NCI-H226 (cell line): ENCODE results near the gene BMP8A.

Experiments
- DNase-seq: peaks from one replicate; pipeline ENCODE4 v3.0.0-alpha.2; 2015

The BMP8A gene

GRCh38 chr1:39529901-39530535 lies 38.6 kb downstream of the BMP8A start:
- DNase-seq: no peak

DNA sequence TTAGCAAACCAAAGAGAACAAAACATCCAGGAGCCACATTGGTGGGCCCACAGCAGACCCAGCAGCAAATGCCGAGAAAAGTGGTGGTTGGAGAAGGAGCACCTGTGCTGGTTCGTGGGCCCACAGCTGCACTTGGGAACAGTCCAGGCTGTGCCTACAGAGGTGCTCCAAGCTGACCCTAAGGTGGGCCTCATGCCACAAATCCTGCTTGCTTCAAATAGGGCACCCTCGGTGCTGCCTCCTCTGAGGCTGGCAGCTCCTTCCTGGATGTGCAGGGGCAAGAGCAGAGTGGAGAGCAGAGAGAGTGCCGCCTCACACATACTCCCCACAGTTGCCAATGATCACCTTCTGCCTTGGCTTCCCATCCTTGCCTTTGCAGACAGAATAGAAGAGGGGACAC lies 40.1 kb downstream of the BMP8A start:
- no peak for DNase-seq

GRCh38 chr1:39533442-39533841 lies 42.0 kb downstream of the BMP8A start:
- DNase-seq: no peak

DNA sequence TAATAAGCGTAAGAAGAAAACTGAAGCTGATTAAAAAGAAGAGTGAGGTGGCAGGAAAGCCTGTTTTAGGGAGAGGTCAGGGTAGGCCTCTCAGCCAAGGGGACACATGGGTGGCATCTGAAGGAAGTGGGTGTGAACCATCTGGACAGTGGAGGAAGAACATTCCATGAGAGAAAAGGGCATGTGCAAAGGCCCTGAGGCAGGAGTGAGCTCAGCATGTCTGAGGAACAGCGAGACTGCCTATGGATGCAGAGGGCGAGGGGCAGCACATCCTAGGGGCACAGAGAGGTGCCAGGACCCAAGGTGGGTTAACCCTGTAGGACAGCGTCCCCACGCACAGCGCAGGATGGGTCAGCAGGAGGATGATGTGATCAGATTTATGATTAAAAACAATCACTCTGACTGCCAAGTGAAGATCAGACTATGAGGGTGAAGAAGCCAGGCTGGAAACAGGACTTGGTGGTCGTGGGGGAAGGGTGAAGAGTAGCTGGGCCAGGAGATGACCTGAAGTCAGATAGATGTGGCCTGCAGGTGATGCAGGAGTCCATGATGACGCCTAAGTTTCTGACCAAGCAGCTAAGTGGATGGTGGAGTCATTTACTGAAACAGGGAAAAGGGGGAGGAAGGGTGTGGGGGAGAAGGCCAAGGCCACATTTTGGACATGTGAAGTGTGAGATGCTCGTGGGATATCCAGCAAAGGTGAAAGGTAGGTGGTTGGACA lies 47.3 kb downstream of the BMP8A start:
- DNase-seq: no peak

- peak; percentile 38 for DNase-seq
Measured at GRCh38 chr1:39539252-39539790, 47.9 kb downstream of the BMP8A start.

- DNase-seq: peak; percentile 30
Measured at GRCh38 chr1:39540504-39541031, 49.1 kb downstream of the BMP8A start.

GRCh38 chr1:39542924-39543323 lies 51.5 kb downstream of the BMP8A start:
- DNase-seq: no peak

DNA sequence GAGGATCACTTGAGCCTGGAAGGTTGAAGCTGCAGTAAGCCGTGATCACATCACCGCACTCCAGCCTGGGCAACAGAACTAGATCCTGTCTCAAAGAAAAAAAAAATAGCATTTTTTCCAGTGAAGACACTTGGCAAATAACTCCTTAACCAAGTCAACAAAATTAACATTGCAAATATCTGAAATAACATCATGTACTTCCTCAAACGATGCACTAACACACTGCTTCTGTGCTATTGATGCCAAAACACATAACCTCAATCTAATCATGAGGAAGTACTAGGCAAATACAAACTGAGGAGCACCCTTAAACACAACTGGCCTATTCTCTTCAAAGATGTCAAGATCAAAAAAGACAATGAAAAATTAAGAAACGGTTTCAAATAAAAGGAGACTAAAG lies 52.9 kb downstream of the BMP8A start:
- DNase-seq: no peak

GRCh38 chr1:39545531-39545930 lies 54.1 kb downstream of the BMP8A start:
- no peak for DNase-seq

DNA sequence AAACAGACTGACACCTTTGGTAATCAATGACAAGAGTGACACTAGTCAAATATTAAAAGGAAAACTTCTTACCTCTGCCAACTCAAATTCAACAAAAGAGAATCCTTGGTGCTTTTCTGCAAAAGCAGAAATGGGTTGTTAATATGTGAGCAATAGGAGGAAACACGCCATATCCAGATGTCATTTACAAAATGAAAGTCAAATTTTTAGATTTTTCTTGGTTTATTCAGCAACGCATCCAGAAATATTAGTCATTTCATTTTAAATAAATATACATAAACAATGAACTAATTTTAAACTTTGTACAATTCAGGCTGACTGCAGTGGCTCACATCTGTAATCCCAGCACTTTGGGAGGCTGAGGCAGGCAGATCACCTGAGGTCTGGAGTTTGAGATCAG lies 62.8 kb downstream of the BMP8A start:
- DNase-seq: no peak

DNA sequence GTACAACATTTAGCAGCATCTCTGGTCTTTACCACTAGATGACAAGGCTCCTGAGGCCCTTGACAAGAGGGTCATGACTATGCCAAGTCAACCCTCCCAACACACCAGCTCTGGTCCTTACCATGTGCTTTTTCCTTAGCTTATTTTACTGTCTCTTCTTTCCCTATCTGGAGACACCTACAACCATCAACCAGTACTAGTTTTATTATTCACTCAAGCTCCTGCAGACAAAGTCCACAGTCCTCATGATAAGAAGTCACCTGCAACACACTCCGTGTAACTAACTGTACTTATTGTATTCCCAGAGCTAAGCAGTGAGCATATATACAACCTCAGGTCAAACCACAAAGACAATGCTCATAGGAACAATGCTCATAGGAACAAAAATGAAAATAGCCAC lies 69.8 kb downstream of the BMP8A start:
- no peak for DNase-seq

GRCh38 chr1:39562886-39563285 lies 71.5 kb downstream of the BMP8A start:
- no peak for DNase-seq

- no peak for DNase-seq
Measured at GRCh38 chr1:39563669-39564068, 72.2 kb downstream of the BMP8A start.

DNA sequence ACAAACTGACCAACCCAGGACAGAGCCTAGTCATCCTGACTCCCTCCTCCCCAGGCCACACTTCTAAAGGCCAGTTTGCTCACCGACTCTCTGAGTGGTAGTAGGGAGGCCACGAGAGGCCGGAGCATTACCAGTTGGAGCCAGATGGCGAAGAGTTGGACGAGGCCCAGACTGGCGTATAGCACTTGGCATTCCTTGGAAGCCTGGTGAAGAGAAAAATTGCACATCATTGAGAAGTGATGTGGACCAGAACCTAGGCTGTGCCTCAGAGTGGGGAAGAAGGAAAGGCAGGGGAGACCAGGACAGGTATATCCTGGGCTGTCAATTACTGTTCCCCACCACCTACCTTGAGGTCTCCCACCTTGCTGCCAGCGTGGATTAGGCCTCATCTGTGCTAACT lies 72.9 kb downstream of the BMP8A start:
- no peak for DNase-seq

GRCh38 chr1:39564941-39565340 lies 73.5 kb downstream of the BMP8A start:
- no peak for DNase-seq

GRCh38 chr1:39566441-39567137 lies 75.2 kb downstream of the BMP8A start:
- DNase-seq: no peak

DNA sequence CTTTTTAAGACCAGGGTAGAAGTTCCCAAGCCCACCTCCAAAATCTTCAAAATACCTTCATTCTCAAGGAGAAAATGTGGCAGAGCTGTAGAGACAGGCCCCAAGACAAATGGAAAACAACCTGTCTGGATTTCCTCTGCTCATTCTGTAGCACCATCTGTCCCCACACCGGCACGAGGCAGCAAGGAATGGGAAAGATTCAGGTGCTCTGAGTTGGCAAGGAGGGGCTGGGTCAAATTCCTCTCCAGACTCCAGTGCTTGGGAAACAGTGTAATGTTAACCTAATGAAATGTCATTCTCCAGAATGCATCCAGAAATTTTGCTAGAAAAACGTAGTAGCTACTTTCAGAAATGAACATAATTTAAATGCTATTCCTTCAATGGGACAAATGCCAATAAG lies 75.9 kb downstream of the BMP8A start:
- no peak for DNase-seq

GRCh38 chr1:39568208-39568607 lies 76.8 kb downstream of the BMP8A start:
- no peak for DNase-seq

DNA sequence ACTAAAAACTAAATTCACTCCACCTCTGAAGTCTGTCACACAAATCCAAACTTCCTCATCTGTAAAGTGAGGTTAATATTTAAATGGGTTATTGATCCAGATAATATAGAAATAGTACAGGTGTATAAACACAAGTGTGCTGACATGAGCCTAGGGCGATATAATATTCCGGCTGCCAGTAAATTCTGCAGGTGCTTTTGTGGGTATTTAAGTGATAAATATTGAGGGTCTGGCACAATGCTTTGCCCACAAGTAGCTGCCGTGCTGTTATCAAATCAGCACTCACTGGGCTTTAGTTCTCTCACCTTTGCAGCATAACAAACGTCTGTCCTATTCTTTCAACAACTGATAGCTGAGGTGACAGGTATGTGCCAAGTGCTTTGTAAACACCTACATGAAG lies 77.6 kb downstream of the BMP8A start:
- no peak for DNase-seq

- no peak for DNase-seq
Measured at GRCh38 chr1:39570477-39571177, 79.2 kb downstream of the BMP8A start.

DNA sequence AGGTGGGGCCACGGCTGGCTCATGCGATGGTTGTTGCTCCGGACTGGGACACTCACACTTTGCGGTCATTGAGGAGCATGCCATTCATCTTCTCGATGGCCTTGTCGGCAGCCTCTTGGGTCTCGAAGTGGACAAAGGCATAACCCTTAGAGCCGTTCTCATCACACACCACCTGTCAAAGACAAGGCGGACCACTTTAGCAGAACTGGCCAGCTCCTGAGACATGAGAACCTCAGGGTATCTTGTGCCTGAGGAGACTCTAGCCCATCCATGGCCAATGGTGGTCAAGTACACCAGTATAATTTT lies 79.7 kb downstream of the BMP8A start:
- no peak for DNase-seq

DNA sequence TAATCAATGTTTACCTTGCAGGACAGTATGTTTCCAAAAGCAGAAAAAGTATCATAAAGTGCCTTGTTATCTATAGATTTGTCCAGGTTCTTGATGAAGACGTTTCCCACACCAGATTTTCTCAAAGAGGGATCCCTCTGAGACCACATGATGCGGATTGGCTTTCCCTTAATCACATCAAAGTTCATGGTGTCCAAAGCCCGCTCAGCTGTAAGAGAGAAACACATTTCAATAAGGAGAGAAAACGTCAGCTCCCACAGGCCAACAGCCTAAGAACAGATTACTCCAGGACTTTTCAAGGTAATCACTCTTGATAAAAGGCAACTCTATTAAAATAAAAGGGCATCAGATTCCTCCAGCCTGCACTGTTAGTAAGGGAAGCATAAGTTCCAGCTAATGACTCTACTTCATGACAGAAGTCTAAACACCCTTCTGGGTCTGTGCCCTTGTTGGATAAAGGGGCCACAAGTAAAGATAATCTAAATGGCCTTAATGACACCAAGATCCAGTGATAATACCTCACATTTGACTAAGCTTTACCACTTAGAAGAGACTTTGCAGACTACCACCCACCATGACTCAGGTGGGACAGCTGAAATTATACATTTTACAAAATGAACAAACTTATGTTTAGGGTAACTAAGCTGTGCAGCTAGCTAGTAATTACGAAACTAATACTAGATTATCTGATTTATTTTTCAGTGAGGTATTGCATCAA lies 81.1 kb downstream of the BMP8A start:
- no peak for DNase-seq

DNA sequence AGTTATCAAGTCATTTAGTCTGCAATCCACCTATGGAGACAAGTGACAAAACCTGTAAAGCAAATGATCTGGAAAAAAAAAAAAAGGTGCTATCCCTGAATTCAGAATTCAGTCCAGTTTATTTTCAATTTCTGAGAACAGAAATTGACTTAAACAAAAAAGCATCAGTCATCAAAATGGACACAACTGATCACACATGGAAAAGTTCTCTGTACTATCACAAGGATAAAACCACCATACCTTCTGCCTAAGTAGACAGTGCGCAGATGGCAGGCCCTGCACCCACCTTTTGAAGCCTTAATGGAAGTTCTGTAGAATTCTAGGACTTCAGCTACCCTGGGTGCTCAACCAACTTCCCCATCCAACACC lies 81.6 kb downstream of the BMP8A start:
- DNase-seq: no peak
